ENCODE results near the gene MAML3.

The MAML3 gene

GRCh38 chr4:139908636-139909437 lies 245.1 kb downstream of the MAML3 start:
- no peaks in the 10 kb centered on the region for H3K9me3 ChIP-seq
- no peaks in the 10 kb centered on the region for H3K27me3 ChIP-seq
- H3K4me3 ChIP-seq (ENCODE audit: low read depth, low read length): no peak overlapping the region
- H3K4me1 ChIP-seq: peaks cover 32% of the 10 kb centered on the region
- H3K36me3 ChIP-seq: no peaks in the 10 kb centered on the region
- no peak for TF ChIP-seq CTCF (IDR thresholded peaks at IDR 0.05; ENCODE audit: low read depth, low read length)
- no peak for DNase-seq

- Histone ChIP-seq H3K27me3 (no peaks in the 10 kb centered on the region), H3K9me3 (no peaks in the 10 kb centered on the region), H3K4me3 (ENCODE audit: low read depth, low read length) (no peak overlapping the region), H3K4me1 (peaks cover 24% of the 10 kb centered on the region), H3K36me3 (no peaks in the 10 kb centered on the region)
- DNase-seq: no peak
- TF ChIP-seq CTCF (IDR thresholded peaks at IDR 0.05; ENCODE audit: low read depth, low read length): no peak
These were observed 246.8 kb downstream of the MAML3 start for GRCh38 chr4:139907001-139907809.

GRCh38 chr4:139905489-139905888 lies 248.5 kb downstream of the MAML3 start:
- Histone ChIP-seq H3K36me3 (no peaks in the 10 kb centered on the region), H3K4me1 (peaks cover 38% of the 10 kb centered on the region), H3K4me3 (ENCODE audit: low read depth, low read length) (no peak overlapping the region), H3K27me3 (no peaks in the 10 kb centered on the region), H3K9me3 (no peaks in the 10 kb centered on the region)
- no peak for TF ChIP-seq CTCF (IDR thresholded peaks at IDR 0.05; ENCODE audit: low read depth, low read length)
- no peak for DNase-seq

- H3K27me3 ChIP-seq: no peaks in the 10 kb centered on the region
- H3K4me3 ChIP-seq (ENCODE audit: low read depth, low read length): no peak overlapping the region
- H3K36me3 ChIP-seq: no peaks in the 10 kb centered on the region
- no peaks in the 10 kb centered on the region for H3K9me3 ChIP-seq
- peaks cover 39% of the 10 kb centered on the region for H3K4me1 ChIP-seq
- no peak for TF ChIP-seq CTCF (IDR thresholded peaks at IDR 0.05; ENCODE audit: low read depth, low read length)
- no peak for DNase-seq
These were observed 249.6 kb downstream of the MAML3 start for GRCh38 chr4:139904406-139904805.

- Histone ChIP-seq H3K27me3 (no peaks in the 10 kb centered on the region), H3K4me1 (peaks cover 41% of the 10 kb centered on the region), H3K4me3 (ENCODE audit: low read depth, low read length) (no peak overlapping the region), H3K9me3 (no peaks in the 10 kb centered on the region), H3K36me3 (no peaks in the 10 kb centered on the region)
- DNase-seq: no peak
- TF ChIP-seq CTCF (IDR thresholded peaks at IDR 0.05; ENCODE audit: low read depth, low read length): no peak
These were observed 250.1 kb downstream of the MAML3 start for GRCh38 chr4:139903845-139904244.

All from BE2C (cell line).